DOHH2 (cell line): ENCODE data around the gene CCDC85A.

ENCODE experiments used
- H3F3A ChIP-seq: fragments of 200-600 bp; sonication (generic), shearing (Covaris generic); 2 replicates; pipeline ENCODE4 v1.6.0; 2016; ENCODE audit warnings: antibody characterized with exemption, mild to moderate bottlenecking; ENCODE audit not compliant: control insufficient read depth, insufficient read depth
- H3K27ac ChIP-seq: fragments of 200-600 bp; sonication (generic); 2 replicates; pipeline ENCODE4 v1.5.1; 2014; ENCODE audit warnings: low read depth, mild to moderate bottlenecking, low read length, moderate library complexity
- H3K27me3 ChIP-seq: fragments of 200-600 bp; sonication (generic); 2 replicates; pipeline ENCODE4 v1.6.1; 2014; ENCODE audit warnings: mild to moderate bottlenecking, low read length, mixed read lengths; ENCODE audit not compliant: control insufficient read depth
- H3K36me3 ChIP-seq: fragments of 200-600 bp; sonication (generic); 2 replicates; pipeline ENCODE4 v1.6.1; 2014; ENCODE audit warnings: mild to moderate bottlenecking, low read length, moderate library complexity, mixed read lengths; ENCODE audit not compliant: control insufficient read depth
- H3K4me1 ChIP-seq: fragments of 200-600 bp; sonication (generic); 2 replicates; pipeline ENCODE4 v1.6.1; 2014; ENCODE audit warnings: mild to moderate bottlenecking, low read length, mixed read lengths; ENCODE audit not compliant: control insufficient read depth
- H3K4me2 ChIP-seq: fragments of 200-600 bp; sonication (generic); 2 replicates; pipeline ENCODE4 v1.6.0; 2014; ENCODE audit warnings: mild to moderate bottlenecking, low read length, moderate library complexity
- H3K4me3 ChIP-seq: fragments of 200-600 bp; sonication (generic); 2 replicates; pipeline ENCODE4 v1.5.1; 2014; ENCODE audit warnings: mild to moderate bottlenecking, low read length, mixed read lengths
- H3K79me2 ChIP-seq: fragments of 200-600 bp; sonication (generic); 2 replicates; pipeline ENCODE4 v1.6.1; 2014; ENCODE audit warnings: mild to moderate bottlenecking, low read length, mixed read lengths; ENCODE audit not compliant: control insufficient read depth
- H3K9me2 ChIP-seq: fragments of 200-600 bp; sonication (generic); replicated peaks from 2 replicates; pipeline ENCODE4 v1.6.1; 2014; ENCODE audit warnings: mild to moderate bottlenecking, low read length, mixed read lengths; ENCODE audit not compliant: control insufficient read depth
- H3K9me3 ChIP-seq: fragments of 200-600 bp; sonication (generic); 2 replicates; pipeline ENCODE4 v1.6.1; 2014; ENCODE audit warnings: antibody characterized with exemption, low read length, mixed read lengths; ENCODE audit not compliant: control insufficient read depth, insufficient read depth
- H4K20me1 ChIP-seq: fragments of 200-600 bp; sonication (generic); 2 replicates; pipeline ENCODE4 v1.6.0; 2014; ENCODE audit warnings: low read depth, mild to moderate bottlenecking, antibody characterized with exemption, low read length, moderate library complexity; ENCODE audit not compliant: control insufficient read depth, insufficient read depth
- EZH2phosphoT487 ChIP-seq: fragments of 200-600 bp; sonication (generic); IDR thresholded peaks from 2 replicates; pipeline ENCODE4 v1.6.1; 2017; ENCODE audit warnings: borderline replicate concordance, mild to moderate bottlenecking, antibody characterized with exemption, low read length, moderate library complexity, mixed read lengths
- TF ChIP-seq, protein P1 (sequence below): fragments of 200-600 bp; sonication (generic); IDR thresholded peaks from one replicate; pipeline ENCODE4 v1.5.1; 2014; ENCODE audit warnings: antibody characterized with exemption, mild to moderate bottlenecking, low read depth, low read length; ENCODE audit not compliant: poor library complexity, severe bottlenecking

CCDC85A gene

DNA sequence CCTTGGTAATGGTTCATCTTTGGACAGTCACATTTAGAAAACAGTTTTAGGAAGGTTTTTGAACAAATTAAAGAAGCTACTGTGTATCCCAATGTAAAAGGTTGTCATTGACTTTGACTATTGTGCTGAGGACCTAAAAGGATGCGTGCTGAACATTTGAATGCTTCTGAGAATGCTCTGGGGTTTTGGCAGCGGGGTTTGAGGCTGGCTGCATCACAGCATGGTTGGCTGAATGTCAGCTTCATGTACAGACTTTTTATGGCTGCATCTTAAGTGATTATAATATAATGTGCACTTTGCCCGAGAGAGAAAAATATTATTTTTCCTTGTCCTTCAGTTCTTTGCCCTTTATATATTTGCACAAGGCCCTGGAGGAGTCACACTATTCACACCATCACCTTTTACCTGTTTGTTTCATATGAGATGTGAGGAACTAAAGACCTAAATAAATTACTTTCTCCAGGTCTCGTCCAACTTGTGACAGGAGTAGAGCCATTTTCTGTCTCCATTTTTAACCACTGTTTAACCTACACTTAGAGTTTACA is 125.9 kb downstream of the CCDC85A start:
- H3K27ac ChIP-seq, result no peak overlapping the region
- no peaks in the 10 kb centered on the region for H3K36me3 ChIP-seq
- H3K9me2 ChIP-seq, result no peaks in the 10 kb centered on the region
- no peaks in the 10 kb centered on the region for H3K9me3 ChIP-seq
- no peaks in the 10 kb centered on the region for H3K79me2 ChIP-seq
- no peaks in the 10 kb centered on the region for H3F3A ChIP-seq
- no peak overlapping the region for H3K4me2 ChIP-seq
- TF ChIP-seq, protein P1, sequence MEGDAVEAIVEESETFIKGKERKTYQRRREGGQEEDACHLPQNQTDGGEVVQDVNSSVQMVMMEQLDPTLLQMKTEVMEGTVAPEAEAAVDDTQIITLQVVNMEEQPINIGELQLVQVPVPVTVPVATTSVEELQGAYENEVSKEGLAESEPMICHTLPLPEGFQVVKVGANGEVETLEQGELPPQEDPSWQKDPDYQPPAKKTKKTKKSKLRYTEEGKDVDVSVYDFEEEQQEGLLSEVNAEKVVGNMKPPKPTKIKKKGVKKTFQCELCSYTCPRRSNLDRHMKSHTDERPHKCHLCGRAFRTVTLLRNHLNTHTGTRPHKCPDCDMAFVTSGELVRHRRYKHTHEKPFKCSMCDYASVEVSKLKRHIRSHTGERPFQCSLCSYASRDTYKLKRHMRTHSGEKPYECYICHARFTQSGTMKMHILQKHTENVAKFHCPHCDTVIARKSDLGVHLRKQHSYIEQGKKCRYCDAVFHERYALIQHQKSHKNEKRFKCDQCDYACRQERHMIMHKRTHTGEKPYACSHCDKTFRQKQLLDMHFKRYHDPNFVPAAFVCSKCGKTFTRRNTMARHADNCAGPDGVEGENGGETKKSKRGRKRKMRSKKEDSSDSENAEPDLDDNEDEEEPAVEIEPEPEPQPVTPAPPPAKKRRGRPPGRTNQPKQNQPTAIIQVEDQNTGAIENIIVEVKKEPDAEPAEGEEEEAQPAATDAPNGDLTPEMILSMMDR, result no peak
- no peak for TF ChIP-seq EZH2phosphoT487
- H3K4me3 ChIP-seq, result no peak overlapping the region
- H3K27me3 ChIP-seq, result no peaks in the 10 kb centered on the region
- H3K4me1 ChIP-seq, result peaks cover 5% of the 10 kb centered on the region; the same call in 1 of the 2 replicates
- no peaks in the 10 kb centered on the region for H4K20me1 ChIP-seq

DNA sequence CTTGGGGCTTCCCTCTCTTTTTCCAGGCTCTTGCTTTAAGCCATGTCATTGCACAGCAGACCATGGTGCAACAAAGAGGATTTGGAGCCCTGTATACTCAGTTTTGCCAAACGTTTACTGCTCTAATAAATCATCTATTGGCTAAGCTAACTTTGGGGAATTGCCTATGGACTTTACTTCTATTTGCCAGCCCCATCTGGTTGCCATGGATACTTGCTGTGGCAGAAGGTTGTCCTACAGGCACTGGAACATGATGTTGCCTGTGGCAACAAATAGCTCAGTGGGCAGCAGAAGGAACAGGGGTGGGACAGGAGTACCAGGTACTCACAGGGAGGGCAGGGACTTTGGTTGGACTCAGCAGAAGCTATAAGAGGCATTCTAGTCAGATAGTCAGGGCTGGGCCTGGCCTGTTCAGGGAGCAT is 129.7 kb downstream of the CCDC85A start:
- Histone ChIP-seq H3K27ac (no peak overlapping the region), H3K9me3 (no peaks in the 10 kb centered on the region), H3K9me2 (no peaks in the 10 kb centered on the region), H3K4me2 (no peak overlapping the region), H4K20me1 (no peaks in the 10 kb centered on the region), H3F3A (no peaks in the 10 kb centered on the region), H3K36me3 (no peaks in the 10 kb centered on the region), H3K4me1 (peaks cover 11% of the 10 kb centered on the region; the same call in 1 of the 2 replicates), H3K27me3 (no peaks in the 10 kb centered on the region), H3K79me2 (no peaks in the 10 kb centered on the region), H3K4me3 (no peak overlapping the region)
- no peak for TF ChIP-seq EZH2phosphoT487
- TF ChIP-seq, protein P1, result no peak

DNA sequence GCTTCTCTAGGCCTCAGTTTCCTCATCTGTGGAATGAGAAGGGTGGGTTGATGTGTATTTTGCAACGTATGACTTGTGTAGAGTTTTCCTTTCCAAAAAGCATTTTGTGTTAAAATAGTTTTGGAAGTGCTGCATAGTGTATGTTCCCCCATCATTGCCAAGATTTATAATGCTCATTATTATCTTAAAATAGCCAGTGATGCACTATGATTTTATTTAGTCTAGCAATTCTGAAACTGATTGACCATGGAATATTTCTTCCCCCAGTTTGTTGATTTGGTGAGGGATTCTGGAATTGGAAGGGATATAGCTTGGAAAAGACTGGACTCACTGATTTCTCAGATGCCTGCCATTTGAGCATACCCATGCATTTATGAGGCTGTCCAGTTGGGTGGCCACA is 130.6 kb downstream of the CCDC85A start:
- TF ChIP-seq EZH2phosphoT487, result no peak
- TF ChIP-seq, protein P1, result no peak
- H4K20me1 ChIP-seq, result no peaks in the 10 kb centered on the region
- H3K4me3 ChIP-seq, result no peak overlapping the region
- no peaks in the 10 kb centered on the region for H3K79me2 ChIP-seq
- no peaks in the 10 kb centered on the region for H3K9me2 ChIP-seq
- H3K36me3 ChIP-seq, result no peaks in the 10 kb centered on the region
- no peak overlapping the region for H3K4me2 ChIP-seq
- no peak overlapping the region for H3K27ac ChIP-seq
- H3F3A ChIP-seq, result no peaks in the 10 kb centered on the region
- H3K9me3 ChIP-seq, result no peaks in the 10 kb centered on the region
- H3K4me1 ChIP-seq, result peaks cover 13% of the 10 kb centered on the region; the same call in 1 of the 2 replicates
- H3K27me3 ChIP-seq, result no peaks in the 10 kb centered on the region
